H9 (cell line): Measurements from ENCODE around the gene ADAMTS17. TPM values are rescaled to one million over a fixed set of nuclear protein-coding genes. Genes with fewer than 3 reads are reported as not detected.

ENCODE experiments used
- DNase-seq: peaks from one replicate; pipeline ENCODE4 v3.0.0-alpha.2; 2017
- H2AFZ ChIP-seq: one replicate; pipeline ENCODE4 v1.6.1; 2013; ENCODE audit warnings: mild to moderate bottlenecking, low read length, control low read depth, moderate library complexity
- H2AK5ac ChIP-seq: 2 replicates; pipeline ENCODE4 v1.6.1; 2013; ENCODE audit warnings: low read length, control low read depth, mixed read lengths; ENCODE audit not compliant: insufficient read length
- H2BK120ac ChIP-seq: one replicate; pipeline ENCODE4 v1.6.1; 2013; ENCODE audit warnings: low read depth, mild to moderate bottlenecking, low read length, control low read depth, inconsistent platforms; ENCODE audit not compliant: poor library complexity, severe bottlenecking
- H2BK12ac ChIP-seq: 2 replicates; pipeline ENCODE4 v1.6.1; 2013; ENCODE audit warnings: low read length, control low read depth, mixed read lengths, low read depth; ENCODE audit not compliant: insufficient read length
- H2BK15ac ChIP-seq: 2 replicates; pipeline ENCODE4 v1.6.1; 2013; ENCODE audit warnings: low read depth, low read length, control low read depth
- H2BK20ac ChIP-seq: one replicate; pipeline ENCODE4 v1.6.1; 2013; ENCODE audit warnings: low read depth, mild to moderate bottlenecking, low read length, control low read depth, inconsistent platforms; ENCODE audit not compliant: poor library complexity, severe bottlenecking
- H2BK5ac ChIP-seq: 2 replicates; pipeline ENCODE4 v1.6.1; 2013; ENCODE audit warnings: low read length, control low read depth, mixed read lengths; ENCODE audit not compliant: insufficient read length
- H3K14ac ChIP-seq: 2 replicates; pipeline ENCODE4 v1.6.1; 2013; ENCODE audit warnings: low read length, control low read depth; ENCODE audit not compliant: insufficient read depth
- H3K18ac ChIP-seq: 2 replicates; pipeline ENCODE4 v1.6.1; 2013; ENCODE audit warnings: low read depth, mild to moderate bottlenecking, mixed read lengths, low read length, control low read depth; ENCODE audit not compliant: insufficient read length
- H3K23ac ChIP-seq: 2 replicates; pipeline ENCODE4 v1.6.1; 2013; ENCODE audit warnings: low read length, control low read depth, mixed read lengths, low read depth; ENCODE audit not compliant: insufficient read length
- H3K23me2 ChIP-seq: 2 replicates; pipeline ENCODE4 v1.6.1; 2013; ENCODE audit warnings: low read depth, mild to moderate bottlenecking, mixed read lengths, low read length, control low read depth; ENCODE audit not compliant: insufficient read length, poor library complexity, severe bottlenecking
- H3K27ac ChIP-seq: 2 replicates; pipeline ENCODE4 v1.5.1; 2013; ENCODE audit warnings: low read length, control low read depth, mixed read lengths, low read depth; ENCODE audit not compliant: insufficient read length
- H3K27me3 ChIP-seq: 2 replicates; pipeline ENCODE4 v1.6.1; 2013; ENCODE audit warnings: low read length, control low read depth, inconsistent platforms; ENCODE audit not compliant: insufficient read depth
- H3K4ac ChIP-seq: 2 replicates; pipeline ENCODE4 v1.6.1; 2013; ENCODE audit warnings: low read depth, mild to moderate bottlenecking, control low read depth, inconsistent platforms, low read length, moderate library complexity
- H3K4me1 ChIP-seq: 2 replicates; pipeline ENCODE4 v1.6.1; 2013; ENCODE audit warnings: low read length, control low read depth, inconsistent platforms; ENCODE audit not compliant: insufficient read depth
- H3K4me2 ChIP-seq: 2 replicates; pipeline ENCODE4 v1.6.1; 2013; ENCODE audit warnings: low read length, control low read depth, mixed read lengths; ENCODE audit not compliant: insufficient read length, insufficient read depth
- H3K56ac ChIP-seq: 2 replicates; pipeline ENCODE4 v1.6.1; 2013; ENCODE audit warnings: low read depth, mild to moderate bottlenecking, mixed read lengths, low read length, control low read depth; ENCODE audit not compliant: insufficient read length
- H3K79me1 ChIP-seq: 2 replicates; pipeline ENCODE4 v1.6.1; 2013; ENCODE audit warnings: low read depth, mild to moderate bottlenecking, moderate library complexity, low read length, control low read depth, inconsistent platforms; ENCODE audit not compliant: insufficient read depth, poor library complexity, severe bottlenecking
- H3K79me2 ChIP-seq: 2 replicates; pipeline ENCODE4 v1.6.1; 2013; ENCODE audit warnings: low read length, control low read depth, inconsistent platforms; ENCODE audit not compliant: insufficient read depth
- H3K9ac ChIP-seq: 2 replicates; pipeline ENCODE4 v1.6.1; 2013; ENCODE audit warnings: low read length, control low read depth, mixed read lengths; ENCODE audit not compliant: insufficient read length; ENCODE audit errors: extremely low read depth
- H3K9me3 ChIP-seq: one replicate; pipeline ENCODE4 v1.6.1; 2013; ENCODE audit warnings: low read depth, low read length, inconsistent platforms; ENCODE audit not compliant: control insufficient read depth
- H3T11ph ChIP-seq: one replicate; pipeline ENCODE4 v1.6.1; 2013; ENCODE audit warnings: mild to moderate bottlenecking, low read length, control low read depth, inconsistent platforms
- H4K20me1 ChIP-seq: one replicate; pipeline ENCODE4 v1.6.1; 2013; ENCODE audit not compliant: control insufficient read depth, insufficient read length, insufficient read depth
- H4K5ac ChIP-seq: 2 replicates; pipeline ENCODE4 v1.6.1; 2013; ENCODE audit warnings: low read depth, mild to moderate bottlenecking, mixed read lengths, low read length, control low read depth; ENCODE audit not compliant: insufficient read length
- H4K8ac ChIP-seq: replicated peaks from 2 replicates; pipeline ENCODE4 v1.6.1; 2013; ENCODE audit warnings: low read length, control low read depth, mixed read lengths, low read depth; ENCODE audit not compliant: insufficient read length
- H4K91ac ChIP-seq: 2 replicates; pipeline ENCODE4 v1.6.1; 2013; ENCODE audit warnings: low read depth, mild to moderate bottlenecking, moderate library complexity, mixed read lengths, low read length, control low read depth; ENCODE audit not compliant: insufficient read length
- H3K27ac Mint-ChIP-seq, 3 experiments: 2 replicates in 2 of 3; 3 replicates in 1 of 3; pipeline ENCODE4 v1.8.0; 2020 to 2021; ENCODE audit warnings: mixed read lengths in 3 of 3, mild to moderate bottlenecking in 1 of 3, moderate library complexity in 1 of 3
- H3K27me3 Mint-ChIP-seq: 2 replicates; pipeline ENCODE4 v1.8.0; 2021; ENCODE audit warnings: low read depth, mild to moderate bottlenecking, moderate library complexity, mixed read lengths
- H3K36me3 Mint-ChIP-seq, 3 experiments: 2 replicates in 2 of 3; 3 replicates in 1 of 3; pipeline ENCODE4 v1.8.0; 2020 to 2021; ENCODE audit warnings: low read depth in 3 of 3, mixed read lengths in 3 of 3; ENCODE audit not compliant: insufficient read depth in 1 of 3
- H3K4me1 Mint-ChIP-seq, 2 experiments: 2 replicates each; pipeline ENCODE4 v1.8.0; 2020; ENCODE audit warnings: mixed read lengths in 2 of 2
- H3K4me3 Mint-ChIP-seq, 2 experiments: 2 replicates in 1 of 2; 3 replicates in 1 of 2; pipeline ENCODE4 v1.8.0; 2020 to 2021; ENCODE audit warnings: mild to moderate bottlenecking in 2 of 2, mixed read lengths in 2 of 2, moderate library complexity in 1 of 2
- H3K9me3 Mint-ChIP-seq, 2 experiments: 2 replicates in 1 of 2; 3 replicates in 1 of 2; pipeline ENCODE4 v1.8.0; 2020; ENCODE audit warnings: mild to moderate bottlenecking in 2 of 2, mixed read lengths in 2 of 2, moderate library complexity in 1 of 2
- WGBS: extraction: QIAGEN DNeasy Blood & Tissue Kit; methylation state at CpG from one replicate; pipeline ENCODE4 v1.1.7; 2013; ENCODE audit warnings: missing lambda C conversion rate, low lambda C conversion rate, mixed read lengths; ENCODE audit not compliant: insufficient read length; ENCODE audit errors: extremely low coverage; 5-methylcytosine and 5-hydroxymethylcytosine counted together
- total RNA-seq: library from RNA; stranded (reverse); gene quantifications from 2 replicates; pipeline ENCODE4 v1.2.1, GENCODE V29; 2021
- TF ChIP-seq, protein P1 (sequence below): fragments of 200-600 bp; sonication (generic); conservative IDR thresholded peaks from 3 replicates; pipeline ENCODE4 v1.8.0; 2021; ENCODE audit warnings: antibody characterized with exemption, mild to moderate bottlenecking

The ADAMTS17 gene
- total RNA-seq, 1 experiment from 2014 or later, result 2.9 TPM

DNA sequence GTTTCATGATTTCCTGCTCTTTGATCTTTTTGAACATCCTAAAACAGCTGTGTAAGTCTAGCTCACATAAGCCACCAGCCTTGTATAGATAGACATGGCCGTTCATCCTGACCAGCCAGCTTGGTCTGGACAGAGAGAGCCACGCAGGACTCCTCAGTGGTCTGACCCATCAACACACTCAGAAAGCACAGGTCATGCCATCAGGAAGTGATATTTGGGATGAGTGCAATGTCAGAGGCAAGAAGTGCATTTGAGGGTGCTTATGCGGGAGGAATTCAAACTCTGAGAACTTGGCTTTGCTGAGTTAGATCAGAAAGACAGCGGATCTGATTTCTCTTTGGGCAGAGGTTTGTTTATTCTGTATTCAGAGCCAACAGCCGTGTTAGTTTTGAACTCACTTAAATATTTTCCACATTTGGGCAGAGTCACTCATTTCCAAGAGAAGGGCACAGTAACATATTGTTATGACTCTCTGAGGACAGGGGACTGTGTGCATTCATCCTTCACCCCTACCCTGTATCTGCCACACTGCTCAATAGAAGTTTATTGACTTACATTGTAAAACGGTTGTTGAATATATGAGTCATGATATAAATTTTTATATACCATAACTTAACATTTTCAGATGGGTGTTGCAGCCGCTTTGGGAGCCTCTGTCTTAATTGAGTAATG is 383.2 kb downstream of the ADAMTS17 start:
- TF ChIP-seq, protein P1, sequence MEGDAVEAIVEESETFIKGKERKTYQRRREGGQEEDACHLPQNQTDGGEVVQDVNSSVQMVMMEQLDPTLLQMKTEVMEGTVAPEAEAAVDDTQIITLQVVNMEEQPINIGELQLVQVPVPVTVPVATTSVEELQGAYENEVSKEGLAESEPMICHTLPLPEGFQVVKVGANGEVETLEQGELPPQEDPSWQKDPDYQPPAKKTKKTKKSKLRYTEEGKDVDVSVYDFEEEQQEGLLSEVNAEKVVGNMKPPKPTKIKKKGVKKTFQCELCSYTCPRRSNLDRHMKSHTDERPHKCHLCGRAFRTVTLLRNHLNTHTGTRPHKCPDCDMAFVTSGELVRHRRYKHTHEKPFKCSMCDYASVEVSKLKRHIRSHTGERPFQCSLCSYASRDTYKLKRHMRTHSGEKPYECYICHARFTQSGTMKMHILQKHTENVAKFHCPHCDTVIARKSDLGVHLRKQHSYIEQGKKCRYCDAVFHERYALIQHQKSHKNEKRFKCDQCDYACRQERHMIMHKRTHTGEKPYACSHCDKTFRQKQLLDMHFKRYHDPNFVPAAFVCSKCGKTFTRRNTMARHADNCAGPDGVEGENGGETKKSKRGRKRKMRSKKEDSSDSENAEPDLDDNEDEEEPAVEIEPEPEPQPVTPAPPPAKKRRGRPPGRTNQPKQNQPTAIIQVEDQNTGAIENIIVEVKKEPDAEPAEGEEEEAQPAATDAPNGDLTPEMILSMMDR, result no peak
- H3K14ac ChIP-seq, result no peak overlapping the region
- H3K23ac ChIP-seq, result no peak overlapping the region
- no peak overlapping the region for H4K8ac ChIP-seq
- no peak overlapping the region for H2AK5ac ChIP-seq
- H3K27me3 ChIP-seq, result no peaks in the 10 kb centered on the region
- H3K18ac ChIP-seq, result no peak overlapping the region
- H3K27me3 Mint-ChIP-seq, result peaks cover 18% of the 10 kb centered on the region
- H4K91ac ChIP-seq, result no peak overlapping the region
- no peak overlapping the region for H3K27ac Mint-ChIP-seq
- H3K27ac ChIP-seq, result no peak overlapping the region
- H3K4me1 ChIP-seq, result no peaks in the 10 kb centered on the region
- no peaks in the 10 kb centered on the region for H3K79me2 ChIP-seq
- H3K9me3 Mint-ChIP-seq, result peaks cover 3 to 5% of the 10 kb centered on the region in 2 experiments; a peak in 3 of 5 replicates
- H2BK5ac ChIP-seq, result no peak overlapping the region
- no peaks in the 10 kb centered on the region for H3K9me3 ChIP-seq
- no peak overlapping the region for H2BK15ac ChIP-seq
- no peak overlapping the region for H4K5ac ChIP-seq
- no peak overlapping the region for H3K4me2 ChIP-seq
- H4K20me1 ChIP-seq, result no peaks in the 10 kb centered on the region
- DNase-seq, result no peak
- no CpG with 5 or more reads among the region's 7 CpGs for WGBS
- H3K36me3 Mint-ChIP-seq, result peaks cover 0 to 5% (median 3%) of the 10 kb centered on the region in 3 experiments; a peak in 3 of 7 replicates
- no peak overlapping the region for H3K4ac ChIP-seq
- no peaks in the 10 kb centered on the region for H3K79me1 ChIP-seq
- H2BK12ac ChIP-seq, result no peak overlapping the region
- no peak overlapping the region for H3K56ac ChIP-seq
- no peaks in the 10 kb centered on the region for H3K23me2 ChIP-seq
- H2BK20ac ChIP-seq, result no peak overlapping the region
- H2BK120ac ChIP-seq, result no peak overlapping the region
- no peak overlapping the region for H3K9ac ChIP-seq
- no peak overlapping the region for H3K4me3 Mint-ChIP-seq
- no peak overlapping the region for H2AFZ ChIP-seq
- H3T11ph ChIP-seq, result no peak overlapping the region
- H3K4me1 Mint-ChIP-seq, result peaks cover 4 to 6% of the 10 kb centered on the region in 2 experiments; a peak in 2 of 4 replicates
